B cell (primary cell): ENCODE data around the gene COL13A1. TPM values are rescaled to one million over a fixed set of nuclear protein-coding genes. Genes with fewer than 3 reads are reported as not detected.

Experiments
- ATAC-seq: fragments of 200-7000 bp; cut with Tn5 transposase; one replicate; pipeline ENCODE4 v1.10.0; 2021; ENCODE audit warnings: low read depth, mild to moderate bottlenecking, moderate number of reproducible peaks, moderate library complexity
- CTCF ChIA-PET: fragments of 350-600 bp; sonication (Branson Sonifier 250); formaldehyde crosslinking; loops from one replicate; lab custom pipeline; 2021; ENCODE audit warnings: antibody characterized with exemption, inconsistent platforms; lab: Charles Lee
- POLR2A ChIA-PET: fragments of 350-600 bp; sonication (Branson Sonifier 250); formaldehyde crosslinking; loops from one replicate; lab custom pipeline; 2021; ENCODE audit warnings: antibody characterized with exemption; lab: Charles Lee
- DNase-seq: peaks from one replicate; pipeline ENCODE4 v3.0.0; 2013
- H2AFZ ChIP-seq: 2 replicates; pipeline ENCODE4 v1.6.1; 2012; ENCODE audit warnings: mild to moderate bottlenecking, low read depth, low read length; ENCODE audit not compliant: insufficient read depth, poor library complexity, severe bottlenecking
- H3K27ac ChIP-seq, 2 donors: 1 replicate in 1 of 2; 2 replicates in 1 of 2; pipeline ENCODE4 v1.5.1; 2012 to 2013; ENCODE audit warnings: low read length in 2 of 2, mild to moderate bottlenecking in 2 of 2, moderate library complexity in 1 of 2
- H3K27me3 ChIP-seq, 4 experiments: fragments of 200-600 bp in 1 of 4; sonication (generic) in 1 of 4; replicated peaks in 1 of 4; 1 replicate in 2 of 4; 2 replicates in 2 of 4; pipeline versions ENCODE4 v1.6.1 to v1.7.0; 2013 to 2016; ENCODE audit warnings: low read length in 3 of 4, mild to moderate bottlenecking in 2 of 4, mixed read lengths in 1 of 4, moderate library complexity in 1 of 4; ENCODE audit not compliant: insufficient read depth in 4 of 4, control insufficient read depth in 3 of 4; ENCODE audit errors: control extremely low read depth in 1 of 4
- H3K36me3 ChIP-seq, 2 experiments: replicated peaks in 1 of 2; 1 replicate in 1 of 2; 2 replicates in 1 of 2; pipeline versions ENCODE4 v1.6.1 to v1.7.1; 2013; ENCODE audit warnings: low read length in 1 of 2; ENCODE audit not compliant: insufficient read depth in 2 of 2, control insufficient read depth in 1 of 2; ENCODE audit errors: control extremely low read depth in 1 of 2, extremely low read depth in 1 of 2
- H3K4me1 ChIP-seq, 2 donors: fragments of 200-600 bp in 1 of 2; sonication (generic) in 1 of 2; 1 replicate in 1 of 2; 2 replicates in 1 of 2; pipeline versions ENCODE4 v1.5.1 to v1.6.1; 2013 to 2017; ENCODE audit warnings: low read length in 2 of 2; ENCODE audit not compliant: control insufficient read depth in 2 of 2, insufficient read depth in 2 of 2
- H3K4me2 ChIP-seq: replicated peaks from 2 replicates; pipeline ENCODE3; 2012; ENCODE audit warnings: mild to moderate bottlenecking, low read depth, low read length; ENCODE audit not compliant: poor library complexity, severe bottlenecking
- H3K4me3 ChIP-seq, 5 experiments: fragments of 200-600 bp in 1 of 5; sonication (generic) in 1 of 5; 1 replicate in 3 of 5; 2 replicates in 2 of 5; pipeline versions ENCODE4 v1.5.1 to v1.7.0; 2011 to 2016; ENCODE audit warnings: low read length in 4 of 5, mild to moderate bottlenecking in 4 of 5, low read depth in 2 of 5, control low read depth in 1 of 5, moderate library complexity in 1 of 5; ENCODE audit not compliant: insufficient read depth in 1 of 5; ENCODE audit errors: control extremely low read depth in 1 of 5, extremely low read depth in 1 of 5
- H3K79me2 ChIP-seq: fragments of 200-600 bp; sonication (generic); one replicate; pipeline ENCODE4 v1.6.0; 2016; ENCODE audit warnings: low read length; ENCODE audit not compliant: control insufficient read depth, insufficient read depth
- H3K9ac ChIP-seq: fragments of 200-600 bp; sonication (generic); 2 replicates; pipeline ENCODE4 v1.6.1; 2017; ENCODE audit warnings: mild to moderate bottlenecking, low read length, moderate library complexity
- H3K9me3 ChIP-seq, 3 donors: one replicate each; pipeline versions ENCODE4 v1.6.1 to v1.7.1; 2013; ENCODE audit warnings: low read length in 2 of 3; ENCODE audit not compliant: control insufficient read depth in 2 of 3, insufficient read depth in 1 of 3; ENCODE audit errors: control extremely low read depth in 1 of 3
- H4K20me1 ChIP-seq: 2 replicates; pipeline ENCODE4 v1.6.0; 2012; ENCODE audit warnings: mild to moderate bottlenecking, low read length; ENCODE audit not compliant: insufficient read depth, control insufficient read depth, poor library complexity, severe bottlenecking
- H3K27ac Mint-ChIP-seq: one replicate; pipeline ENCODE4 v1.8.0; 2021; ENCODE audit warnings: mixed read lengths
- H3K27me3 Mint-ChIP-seq: one replicate; pipeline ENCODE4 v1.8.0; 2021; ENCODE audit warnings: mixed read lengths
- H3K4me1 Mint-ChIP-seq: one replicate; pipeline ENCODE4 v1.8.0; 2021; ENCODE audit warnings: mixed read lengths
- H3K4me3 Mint-ChIP-seq: one replicate; pipeline ENCODE4 v1.8.0; 2021; ENCODE audit warnings: mixed read lengths
- H3K9me3 Mint-ChIP-seq: one replicate; pipeline ENCODE4 v1.8.0; 2022; ENCODE audit warnings: mixed read lengths; ENCODE audit not compliant: insufficient read depth
- EZH2 ChIP-seq: IDR thresholded peaks from 2 replicates; pipeline ENCODE4 v1.6.1; 2012; ENCODE audit warnings: borderline replicate concordance, low read depth, mild to moderate bottlenecking, moderate library complexity, low read length; ENCODE audit not compliant: insufficient read depth, poor library complexity, severe bottlenecking
- WGBS: methylation state at CpG from one replicate; pipeline ENCODE4 v1.1.5; 2013; ENCODE audit warnings: missing lambda C conversion rate; ENCODE audit not compliant: insufficient coverage; 5-methylcytosine and 5-hydroxymethylcytosine counted together
- intact Hi-C: fragments of 100-400 bp; cut with micrococcal nuclease; formaldehyde crosslinking; loops from one replicate; pipeline ENCODE4 v1.10.0; 2022
- polyA plus RNA-seq: library from polyadenylated mRNA; depleted of rRNA; stranded (reverse); fragments of >200 nt; gene quantifications from 2 replicates; pipeline ENCODE4 v1.2.3, GENCODE V29; 2012
- total RNA-seq, 2 donors: library from RNA; stranded (reverse); fragments of 120-200 nt in 1 of 2; gene quantifications; 1 replicate in 1 of 2; 2 replicates in 1 of 2; pipeline versions ENCODE4 v1.2.3 to v1.2.4, GENCODE V29; 2013 to 2022
- TF ChIP-seq, protein P1 (sequence below): fragments of 200-600 bp; IDR thresholded peaks from one replicate; pipeline ENCODE4 v1.8.0; 2022; ENCODE audit warnings: antibody characterized with exemption, mild to moderate bottlenecking

The COL13A1 gene
- total and polyA plus RNA-seq, 2 donors (not counting 1 experiment from before 2014, with no cell fraction given): not detected

DNA sequence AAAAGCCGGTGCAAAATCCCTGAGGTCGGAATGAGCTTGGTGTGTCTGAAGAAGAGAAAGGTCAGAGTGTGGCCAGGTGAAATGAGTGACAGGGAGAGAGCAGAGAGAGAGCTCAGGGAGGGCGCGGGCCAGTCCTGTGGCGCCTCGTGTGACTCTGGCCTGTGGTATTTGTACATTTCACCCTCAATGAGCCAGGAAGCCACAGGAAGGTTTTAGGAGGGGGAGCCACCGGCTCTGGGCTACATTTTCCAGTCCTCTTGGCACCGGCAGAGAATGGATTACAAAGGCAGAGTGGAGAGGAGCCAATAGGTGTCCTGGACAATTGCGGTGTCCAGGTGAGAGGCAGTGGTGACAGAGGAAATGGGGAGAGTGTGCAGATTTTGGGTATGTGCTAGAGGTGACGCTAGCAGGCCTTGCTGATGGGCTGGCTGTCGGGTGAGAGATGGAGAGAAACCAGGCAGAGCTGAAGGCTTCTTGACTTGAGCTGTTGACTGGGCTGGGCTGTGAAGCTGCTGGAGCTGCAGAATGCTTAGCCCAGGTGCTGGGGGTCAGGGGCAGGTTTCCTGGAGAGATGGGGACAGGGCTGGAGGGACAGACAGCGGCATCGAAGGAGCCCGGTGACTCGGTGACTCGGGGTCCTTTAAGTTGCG is 38.1 kb downstream of the COL13A1 start:
- no peak overlapping the region for H3K9ac ChIP-seq
- H3K27ac ChIP-seq: no peak overlapping the region
- H4K20me1 ChIP-seq: no peaks in the 10 kb centered on the region
- peaks cover 0 to 8% (median 0%) of the 10 kb centered on the region in 4 experiments for H3K27me3 ChIP-seq
- ChIA-PET POLR2A (no interaction called here), CTCF (no interaction called here)
- DNase-seq (no peak), ATAC-seq (no peak)
- no peaks in the 10 kb centered on the region for H3K79me2 ChIP-seq
- H3K36me3 ChIP-seq: no peaks in the 10 kb centered on the region
- no peaks in the 10 kb centered on the region for H3K9me3 Mint-ChIP-seq
- intact Hi-C loops: no loop called here
- peaks cover 2% of the 10 kb centered on the region for H3K4me1 Mint-ChIP-seq
- no peak for TF ChIP-seq EZH2
- TF ChIP-seq, protein P1, sequence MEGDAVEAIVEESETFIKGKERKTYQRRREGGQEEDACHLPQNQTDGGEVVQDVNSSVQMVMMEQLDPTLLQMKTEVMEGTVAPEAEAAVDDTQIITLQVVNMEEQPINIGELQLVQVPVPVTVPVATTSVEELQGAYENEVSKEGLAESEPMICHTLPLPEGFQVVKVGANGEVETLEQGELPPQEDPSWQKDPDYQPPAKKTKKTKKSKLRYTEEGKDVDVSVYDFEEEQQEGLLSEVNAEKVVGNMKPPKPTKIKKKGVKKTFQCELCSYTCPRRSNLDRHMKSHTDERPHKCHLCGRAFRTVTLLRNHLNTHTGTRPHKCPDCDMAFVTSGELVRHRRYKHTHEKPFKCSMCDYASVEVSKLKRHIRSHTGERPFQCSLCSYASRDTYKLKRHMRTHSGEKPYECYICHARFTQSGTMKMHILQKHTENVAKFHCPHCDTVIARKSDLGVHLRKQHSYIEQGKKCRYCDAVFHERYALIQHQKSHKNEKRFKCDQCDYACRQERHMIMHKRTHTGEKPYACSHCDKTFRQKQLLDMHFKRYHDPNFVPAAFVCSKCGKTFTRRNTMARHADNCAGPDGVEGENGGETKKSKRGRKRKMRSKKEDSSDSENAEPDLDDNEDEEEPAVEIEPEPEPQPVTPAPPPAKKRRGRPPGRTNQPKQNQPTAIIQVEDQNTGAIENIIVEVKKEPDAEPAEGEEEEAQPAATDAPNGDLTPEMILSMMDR: no peak
- H2AFZ ChIP-seq: no peak overlapping the region
- H3K4me1 ChIP-seq: peaks cover 0 to 3% of the 10 kb centered on the region in 2 donors
- H3K27ac Mint-ChIP-seq: no peak overlapping the region
- H3K4me3 Mint-ChIP-seq: no peak overlapping the region
- H3K4me2 ChIP-seq: no peak overlapping the region
- H3K4me3 ChIP-seq: no peak overlapping the region
- H3K27me3 Mint-ChIP-seq: peaks cover 17% of the 10 kb centered on the region
- no peaks in the 10 kb centered on the region for H3K9me3 ChIP-seq
- WGBS: 84% methylated on average over 17 of the region's 17 CpGs

DNA sequence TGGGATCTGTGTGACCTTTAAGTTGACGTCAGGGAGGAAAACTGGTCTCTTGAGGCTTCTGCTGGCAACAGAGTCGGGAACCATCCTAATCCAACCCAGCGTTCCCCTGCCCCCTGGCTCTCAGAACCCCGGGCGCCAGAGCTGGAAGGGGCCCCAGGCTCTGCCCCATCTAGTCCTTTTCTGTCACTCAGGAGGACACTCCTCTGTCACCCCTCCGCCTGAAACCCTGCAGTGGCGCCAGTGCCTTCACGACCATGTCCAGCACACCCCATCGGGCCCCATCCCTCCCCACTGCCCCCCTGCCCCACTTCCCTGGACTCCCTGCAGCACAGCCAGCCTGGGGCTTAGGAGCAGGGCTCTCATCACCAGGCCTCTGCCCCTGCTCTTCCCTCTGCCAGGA is 39.1 kb downstream of the COL13A1 start:
- no peak overlapping the region for H2AFZ ChIP-seq
- TF ChIP-seq, protein P1: no peak
- no peak for TF ChIP-seq EZH2
- WGBS: 93% methylated on average over 7 of the region's 9 CpGs
- no peak overlapping the region for H3K4me3 Mint-ChIP-seq
- no peak overlapping the region for H3K9ac ChIP-seq
- CTCF ChIA-PET: no interaction called here
- H3K79me2 ChIP-seq: no peaks in the 10 kb centered on the region
- H3K27me3 Mint-ChIP-seq: peaks cover 14% of the 10 kb centered on the region
- no peak overlapping the region for H3K27ac Mint-ChIP-seq
- H4K20me1 ChIP-seq: no peaks in the 10 kb centered on the region
- H3K4me1 Mint-ChIP-seq: peaks cover 3% of the 10 kb centered on the region
- no peak overlapping the region for H3K4me2 ChIP-seq
- H3K27ac ChIP-seq: no peak overlapping the region
- no peaks in the 10 kb centered on the region for H3K36me3 ChIP-seq
- DNase-seq (no peak), ATAC-seq (no peak)
- intact Hi-C loops: no loop called here
- H3K9me3 ChIP-seq: no peaks in the 10 kb centered on the region
- POLR2A ChIA-PET: no interaction called here
- no peak overlapping the region for H3K4me3 ChIP-seq
- peaks cover 0 to 7% of the 10 kb centered on the region in 2 donors for H3K4me1 ChIP-seq
- peaks cover 0 to 8% (median 0%) of the 10 kb centered on the region in 4 experiments for H3K27me3 ChIP-seq
- H3K9me3 Mint-ChIP-seq: no peaks in the 10 kb centered on the region
